HG03575 (cell line): ENCODE measurements around the gene SHANK2.
"Not testable (repeated sequence)": the region's sequence is repeated elsewhere in the genome, so short reads cannot be mapped to it uniquely, and the experiment has no call there.

Experiments used
- ATAC-seq: cut with Tn5 transposase; IDR thresholded peaks from one replicate; pipeline ENCODE4 v1.9.1; 2021; ENCODE audit not compliant: unreplicated experiment, insufficient number of reproducible peaks, low FRiP score; ENCODE audit errors: extremely low read depth

The SHANK2 gene

DNA sequence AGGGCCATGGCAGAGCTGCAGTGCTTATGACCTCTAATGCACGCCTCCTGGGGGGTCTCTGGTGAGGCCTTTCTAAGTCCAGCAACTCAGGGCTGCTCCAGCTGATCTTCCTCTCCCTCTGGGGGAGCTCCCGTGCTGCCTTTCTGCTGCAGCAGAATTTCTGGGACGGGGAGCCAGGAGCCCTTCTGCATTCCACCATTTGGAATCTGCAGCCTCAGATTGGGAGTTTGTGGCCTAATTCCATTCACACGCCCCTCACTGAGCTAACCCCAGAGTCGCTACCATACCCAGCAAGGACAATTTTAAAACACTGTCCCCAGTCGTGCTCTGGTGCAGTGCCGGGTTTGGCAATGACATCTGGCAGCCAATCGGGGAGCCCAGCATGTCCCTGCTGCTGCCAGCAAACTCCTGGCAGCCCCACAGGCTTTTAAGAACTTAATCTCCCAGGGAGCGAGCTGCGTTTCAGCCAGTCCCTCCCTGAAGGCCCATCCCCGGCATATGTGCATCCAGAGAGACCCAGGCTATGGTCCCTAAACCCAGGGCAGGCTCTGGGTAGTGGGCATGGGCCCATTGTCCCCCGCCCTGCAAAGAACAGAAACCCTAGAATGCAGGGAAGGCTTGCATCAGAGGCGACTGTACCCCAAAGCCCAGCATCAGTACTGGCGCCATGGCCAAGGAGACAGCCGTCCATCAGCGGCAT is 4.7 kb downstream of the SHANK2 start:
- ATAC-seq: no peak

DNA sequence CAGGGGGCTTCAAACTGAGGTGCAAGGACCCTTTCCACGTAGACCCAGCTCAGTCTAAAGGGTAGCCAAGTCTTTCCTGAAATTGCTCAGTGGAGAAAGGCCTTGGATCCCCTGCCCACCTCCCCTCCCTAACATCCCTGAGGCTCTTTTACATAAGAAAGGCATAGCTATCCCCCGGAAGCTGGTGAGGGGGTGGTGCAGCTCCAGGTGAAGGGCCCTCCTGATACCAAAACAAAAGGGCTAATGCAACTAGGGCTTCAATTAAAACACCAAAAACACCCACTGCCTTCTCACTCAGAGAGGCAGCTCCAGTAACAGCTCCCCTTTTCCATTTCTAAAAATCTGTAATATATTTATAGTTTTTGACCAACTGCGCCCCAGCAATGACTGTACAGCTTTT is 5.8 kb downstream of the SHANK2 start:
- no peak for ATAC-seq

DNA sequence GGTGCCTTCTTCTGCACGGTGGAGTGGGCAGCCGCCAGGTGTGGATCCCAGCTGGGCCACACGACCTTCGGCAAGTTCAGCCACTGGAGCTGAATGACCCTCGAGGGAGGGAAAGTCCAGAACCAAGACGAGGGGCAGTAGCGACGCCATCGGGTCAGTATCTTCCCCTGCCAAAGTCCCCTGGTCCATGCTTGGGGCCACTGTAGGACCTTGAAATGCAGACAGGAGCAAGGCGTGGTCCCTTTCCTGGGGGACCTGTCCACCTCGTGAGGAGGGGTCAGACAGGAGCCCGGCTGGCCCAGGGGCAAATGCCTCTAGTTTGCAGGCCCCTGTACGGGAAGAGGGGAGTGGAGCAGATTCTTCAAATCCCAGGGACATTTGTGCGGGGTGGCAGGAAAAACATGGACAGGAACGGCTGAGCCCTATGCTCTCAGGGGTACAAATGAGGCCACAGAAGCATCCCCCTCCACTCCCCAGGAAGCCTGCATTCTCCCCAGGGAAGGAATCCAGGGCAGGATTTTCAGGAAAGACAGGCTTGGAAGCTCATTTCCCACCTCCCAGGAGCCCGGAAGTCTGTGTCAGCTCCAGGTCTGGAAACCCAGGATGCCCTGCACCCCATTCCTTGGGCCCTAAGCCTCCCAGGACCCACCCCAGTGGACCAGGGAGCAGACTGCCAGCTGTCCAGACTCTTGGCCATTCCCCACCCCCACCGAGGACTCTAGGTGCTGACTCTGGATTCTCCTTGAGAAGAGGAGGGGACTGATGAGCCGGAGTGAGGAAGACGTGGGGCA is 6.6 kb downstream of the SHANK2 start:
- ATAC-seq: no peak

DNA sequence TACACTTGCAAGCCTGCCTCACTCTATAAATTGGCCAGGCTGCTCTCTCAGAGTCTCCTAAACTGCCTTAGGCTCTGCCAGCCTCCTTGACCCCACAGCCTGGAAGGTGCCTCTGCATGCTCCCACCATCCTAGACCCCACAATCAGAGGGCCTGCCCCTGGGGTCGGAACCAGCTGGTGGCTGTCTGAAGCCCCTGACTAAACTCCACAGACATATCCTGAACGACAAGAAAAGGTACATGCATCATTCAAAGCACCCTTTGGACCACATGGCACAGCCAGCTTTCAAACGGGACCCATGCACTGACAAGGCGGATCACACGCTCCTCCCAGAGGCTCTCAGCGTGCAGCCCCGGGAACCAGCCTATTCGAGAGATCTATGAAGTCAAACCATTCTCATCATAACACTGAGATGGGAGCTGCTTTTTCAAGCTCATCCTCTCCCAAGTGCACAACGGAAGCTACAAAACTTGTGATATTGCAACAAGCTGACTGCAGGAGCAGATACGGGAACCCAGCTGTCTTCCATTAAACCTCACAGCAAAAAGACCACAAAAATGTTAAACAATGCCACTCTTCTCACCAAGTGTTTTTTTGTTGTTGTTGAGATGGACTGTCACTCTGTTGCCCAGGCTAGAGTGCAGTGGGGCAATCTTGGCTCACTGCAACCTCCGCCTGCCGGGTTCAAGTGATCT is 8.1 kb downstream of the SHANK2 start:
- no peak for ATAC-seq

DNA sequence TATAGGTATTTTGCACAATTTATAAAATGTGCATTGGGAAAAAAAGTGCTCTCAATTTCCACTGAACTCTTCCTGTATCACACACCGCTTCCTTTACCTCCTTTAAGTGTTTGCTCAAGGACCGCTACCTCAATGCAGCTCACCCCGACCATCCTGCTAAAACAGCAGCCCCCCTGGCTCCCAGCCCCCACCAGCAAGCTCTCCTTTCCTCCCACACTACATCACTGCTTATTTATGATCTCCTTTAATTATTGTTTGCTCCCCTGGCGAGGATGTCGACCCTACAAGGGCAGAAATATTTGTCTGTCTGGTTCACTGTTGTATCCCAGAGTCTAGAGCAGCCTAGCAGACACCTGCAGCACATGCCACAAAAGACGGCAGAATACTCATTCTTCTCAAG is 10.0 kb downstream of the SHANK2 start:
- ATAC-seq: no peak

DNA sequence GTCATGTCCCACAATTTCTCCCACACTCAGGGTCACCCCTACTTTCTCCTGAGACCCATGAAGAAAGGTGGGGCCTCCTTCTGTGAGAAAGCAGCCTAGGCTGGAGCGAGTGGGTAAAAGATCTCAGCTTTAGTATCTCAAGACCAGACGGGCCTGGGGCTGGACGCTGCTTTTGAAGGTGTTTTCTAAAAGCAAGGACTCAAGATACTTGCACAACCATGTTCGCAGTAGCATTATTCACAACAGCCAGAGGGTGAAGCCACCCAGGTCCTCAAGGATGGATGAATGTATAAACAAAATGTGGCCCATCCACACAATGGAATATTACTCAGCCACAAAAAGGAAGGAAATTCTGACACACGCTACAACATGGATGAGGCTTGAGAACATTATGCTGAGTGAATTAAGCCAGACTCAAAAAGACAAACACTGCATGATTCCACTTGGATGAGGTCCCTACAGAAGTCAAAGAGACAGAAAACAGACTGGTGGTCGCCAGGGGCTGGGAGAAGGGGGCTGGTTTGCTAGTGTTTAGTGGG is 10.6 kb downstream of the SHANK2 start:
- no peak for ATAC-seq

DNA sequence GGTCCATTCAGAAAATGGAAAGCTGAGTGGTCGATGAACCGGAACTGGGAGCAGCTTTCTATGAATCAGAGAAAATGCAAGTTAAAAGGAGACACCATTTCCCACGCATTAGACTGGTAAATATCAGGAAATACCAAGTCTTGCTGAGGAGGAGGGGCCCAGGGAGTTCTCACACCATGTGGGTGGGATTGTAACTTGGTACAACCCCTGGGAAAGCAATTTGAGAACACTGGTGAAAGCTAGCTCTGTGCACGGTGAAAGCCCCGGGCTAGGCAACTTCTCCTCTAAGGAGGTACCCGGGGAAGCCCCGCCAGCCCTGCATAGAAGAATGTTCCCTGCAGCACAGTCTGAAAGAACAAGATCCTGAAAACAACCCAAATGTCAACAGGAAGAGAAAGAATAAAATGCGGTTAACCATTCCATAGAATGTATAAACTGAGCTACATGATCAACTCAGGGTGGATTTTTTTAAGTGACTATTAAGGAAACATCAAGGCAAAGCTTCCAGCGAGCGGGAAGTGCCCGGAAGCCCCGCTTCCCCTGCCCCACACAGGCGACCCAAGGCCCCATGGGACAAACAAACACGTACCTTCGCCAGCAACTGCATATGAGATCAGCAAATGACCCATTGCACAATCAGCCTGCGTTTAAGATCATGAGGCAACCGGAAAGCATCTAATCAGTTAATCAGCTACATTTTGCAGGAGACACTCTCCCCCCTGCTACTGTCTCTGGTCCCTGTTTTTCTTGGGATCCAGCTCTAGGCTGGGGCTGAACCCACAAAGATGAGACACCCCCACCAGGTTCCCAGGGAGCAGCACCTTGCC is 11.3 kb downstream of the SHANK2 start:
- ATAC-seq: no peak

DNA sequence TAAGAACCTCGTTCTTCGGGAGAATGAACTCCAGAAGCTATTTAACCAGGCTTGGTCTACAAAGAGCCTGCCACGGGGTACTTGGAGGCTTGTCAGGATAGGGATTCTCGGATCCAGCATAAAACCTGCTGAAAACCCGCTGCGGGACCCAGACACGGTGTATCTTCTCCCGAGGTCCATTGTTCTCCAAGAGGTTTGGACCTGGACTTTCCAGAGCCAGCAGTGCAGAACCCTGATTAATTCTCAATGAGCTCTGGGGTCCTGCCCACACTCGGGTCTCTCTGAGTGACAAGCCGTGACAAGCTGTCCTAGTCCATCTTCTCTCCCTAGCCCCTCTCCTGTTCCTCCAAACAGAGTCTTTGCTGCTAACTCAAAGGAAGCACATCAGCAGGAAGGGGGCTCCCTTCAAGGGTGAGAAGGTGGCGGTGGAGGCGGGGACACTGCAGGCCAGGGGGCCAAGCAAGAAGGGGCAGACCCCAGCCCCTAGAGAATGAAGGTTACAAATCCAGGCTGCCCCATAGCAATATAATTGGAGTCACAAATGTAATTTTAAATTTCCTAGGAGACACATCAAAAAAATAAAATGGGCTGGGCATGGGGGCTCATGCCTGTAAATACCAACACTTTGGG is 12.2 kb downstream of the SHANK2 start:
- no peak for ATAC-seq

DNA sequence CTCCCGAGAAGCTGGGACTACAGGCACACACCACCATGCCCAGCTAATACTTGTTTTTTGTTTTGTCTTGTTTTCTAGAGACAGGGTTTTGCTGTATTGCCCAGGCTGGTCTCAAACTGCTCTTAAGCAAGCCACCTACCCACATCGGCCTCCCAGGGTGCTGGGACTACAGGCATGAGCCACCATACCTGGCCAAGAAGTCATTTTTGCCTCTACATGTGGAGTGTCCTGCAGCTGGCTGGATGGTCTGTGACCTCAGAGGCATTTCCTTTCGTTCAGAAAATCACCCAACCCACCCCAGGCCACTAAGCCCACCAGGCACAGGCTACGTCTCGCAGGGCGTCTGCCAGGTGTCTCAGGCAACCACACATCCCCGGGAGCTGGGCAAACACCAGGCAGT is 12.8 kb downstream of the SHANK2 start:
- ATAC-seq: no peak

DNA sequence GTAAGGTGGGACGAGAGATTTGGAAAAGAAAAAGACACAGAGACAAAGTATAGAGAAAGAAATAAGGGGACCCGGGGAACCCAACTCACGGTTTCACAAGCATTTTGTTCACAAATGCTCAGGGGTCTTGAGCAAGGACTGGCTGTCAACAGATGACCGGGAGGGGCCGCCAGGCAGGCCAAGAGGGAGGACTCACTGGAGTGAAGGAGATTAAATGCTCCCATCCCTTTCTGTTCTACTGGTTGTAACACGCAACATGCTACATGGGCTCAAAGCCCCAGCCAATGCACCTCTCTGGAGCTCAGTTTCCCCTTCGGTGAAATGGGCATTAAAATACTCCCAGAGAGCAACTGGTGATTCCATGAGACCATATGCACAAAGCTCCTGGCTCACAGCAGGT is 13.4 kb downstream of the SHANK2 start:
- ATAC-seq: no peak

DNA sequence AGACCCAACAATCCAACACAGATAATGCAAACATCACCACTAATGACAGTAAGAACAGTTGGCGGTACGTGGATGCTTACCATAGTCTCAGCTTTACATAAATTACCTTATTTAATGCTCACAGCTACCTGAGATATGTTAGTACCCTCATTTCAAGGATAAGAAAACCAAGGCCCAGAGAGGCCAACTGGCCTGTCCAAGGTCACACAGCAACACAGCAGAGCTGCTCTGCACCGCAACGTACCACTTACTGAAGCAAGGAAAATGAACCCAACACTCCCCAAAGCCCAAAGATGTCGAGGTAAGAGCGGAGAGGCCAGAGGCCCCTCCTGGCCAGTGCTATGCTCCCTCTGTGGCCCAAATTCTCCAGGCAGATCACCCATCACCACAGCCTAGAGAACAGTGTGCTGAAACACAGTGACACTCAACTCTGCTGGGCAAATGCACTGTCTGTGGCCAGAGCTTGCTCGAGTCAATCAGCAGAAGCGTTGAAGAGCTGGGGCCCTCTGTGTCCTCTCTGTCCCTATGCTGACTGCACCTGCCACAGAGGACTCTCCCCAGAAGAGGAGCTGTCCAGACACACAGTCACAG is 14.0 kb downstream of the SHANK2 start:
- ATAC-seq: no peak

DNA sequence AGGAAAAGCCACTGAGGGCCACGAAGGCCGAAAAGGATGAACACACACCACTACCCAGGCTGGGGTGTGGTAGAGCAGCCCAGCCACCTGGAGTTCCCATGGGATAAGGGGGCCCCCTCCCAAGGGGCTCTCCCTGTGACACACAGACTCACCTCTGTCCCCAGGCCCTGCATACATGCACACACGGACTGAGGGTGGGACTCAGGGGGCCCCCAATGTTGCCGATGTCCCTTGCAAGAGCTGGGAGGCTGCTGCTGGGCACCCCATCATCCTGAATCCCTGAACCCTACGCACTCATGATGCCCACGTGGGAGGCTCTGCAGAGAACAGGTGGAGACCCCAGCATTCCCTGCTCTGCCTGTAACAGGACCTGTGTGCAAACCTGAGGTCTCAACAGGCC is 14.5 kb downstream of the SHANK2 start:
- ATAC-seq: no peak

DNA sequence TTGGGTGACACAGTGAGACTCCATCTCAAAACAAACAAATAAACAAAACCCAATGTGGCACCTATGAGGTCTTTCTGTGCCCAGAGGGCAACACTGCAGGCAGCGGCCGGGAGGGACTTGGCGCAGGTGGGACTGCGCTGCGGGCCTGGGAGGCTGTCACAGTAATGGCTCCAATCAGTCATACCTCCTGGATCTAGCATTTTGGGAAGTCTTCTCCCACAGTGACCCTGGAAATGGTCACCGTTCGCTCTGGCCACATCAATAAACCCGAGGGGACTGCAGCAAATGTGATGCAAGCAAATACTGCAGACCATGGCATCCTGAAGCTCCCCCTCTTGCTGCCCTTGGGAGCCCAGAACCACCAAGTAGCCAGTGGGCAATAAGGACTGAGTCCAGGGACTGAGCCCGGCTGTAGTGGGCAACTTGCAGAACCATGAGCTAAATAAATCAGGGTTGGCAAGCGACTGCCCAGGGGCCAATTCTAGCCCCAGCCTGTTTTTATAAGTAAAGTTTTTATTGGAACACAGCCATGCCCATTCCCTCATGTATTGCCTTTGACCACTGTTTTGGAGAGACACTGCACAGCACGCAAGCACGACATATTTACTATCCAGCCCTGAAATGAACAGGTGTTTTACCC is 15.4 kb downstream of the SHANK2 start:
- no peak for ATAC-seq

DNA sequence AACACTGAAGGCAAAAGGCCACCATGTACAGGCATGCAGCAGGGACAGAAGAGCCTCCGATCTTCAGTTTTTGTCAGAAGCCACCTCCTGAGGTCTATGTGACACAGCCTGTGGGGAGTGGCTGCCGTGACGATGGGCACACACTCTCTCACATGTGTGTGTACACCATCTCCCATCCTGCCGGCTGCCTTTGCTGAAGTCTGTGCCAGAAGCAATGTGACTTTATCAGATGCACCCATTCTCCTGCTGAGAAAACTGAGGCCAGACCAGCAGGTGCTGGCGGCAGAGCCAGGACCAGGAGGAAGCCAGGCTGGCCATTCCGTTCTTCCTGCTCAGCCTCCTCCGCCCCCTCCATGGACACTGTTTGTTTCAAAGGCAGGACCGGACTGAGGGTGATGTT is 16.7 kb downstream of the SHANK2 start:
- ATAC-seq: no peak

DNA sequence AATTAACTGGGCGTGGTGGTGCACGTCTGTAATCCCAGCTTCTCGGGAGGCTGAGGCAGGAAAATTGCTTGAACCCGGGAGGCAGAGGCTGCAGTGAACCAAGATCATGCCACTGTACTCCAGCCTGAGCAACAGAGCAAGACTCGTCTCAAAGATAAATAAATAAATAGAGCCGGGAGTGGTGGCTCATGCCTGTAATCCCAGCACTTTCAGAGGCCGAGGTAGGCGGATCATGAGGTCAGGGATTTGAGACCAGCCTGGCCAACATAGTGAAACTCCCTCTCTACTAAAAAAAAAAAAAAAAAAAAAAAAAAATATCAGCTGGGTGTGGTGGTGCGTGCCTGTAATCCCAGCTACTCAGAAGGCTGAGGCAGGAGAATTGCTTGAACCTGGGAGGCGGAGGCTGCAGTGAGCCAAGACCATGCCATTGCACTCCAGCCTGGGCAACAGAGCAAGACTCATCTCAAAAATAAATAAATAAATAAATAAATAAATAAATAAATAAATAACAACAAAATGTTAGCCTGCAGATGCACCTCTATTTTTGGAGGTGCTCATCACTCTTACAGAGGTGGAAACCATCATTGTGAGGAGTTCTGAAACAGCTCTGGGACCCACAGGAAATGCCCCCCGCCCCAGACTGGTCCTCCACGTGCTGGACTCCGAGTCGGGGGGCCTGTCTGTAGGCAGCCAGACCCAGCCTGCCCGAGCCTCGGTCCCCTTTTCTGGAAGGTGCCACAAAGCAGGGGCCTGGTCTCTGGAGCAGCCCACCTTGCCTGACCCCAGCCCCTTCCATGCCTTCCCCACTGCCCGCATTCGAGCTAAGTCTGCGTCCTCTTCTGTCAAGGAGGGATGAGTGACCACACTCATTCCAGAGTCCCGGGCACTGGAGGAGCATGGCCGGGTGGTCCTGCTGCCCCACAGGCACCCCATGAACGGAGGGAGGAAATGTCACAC is 18.2 kb downstream of the SHANK2 start:
- ATAC-seq: not testable (repeated sequence)

DNA sequence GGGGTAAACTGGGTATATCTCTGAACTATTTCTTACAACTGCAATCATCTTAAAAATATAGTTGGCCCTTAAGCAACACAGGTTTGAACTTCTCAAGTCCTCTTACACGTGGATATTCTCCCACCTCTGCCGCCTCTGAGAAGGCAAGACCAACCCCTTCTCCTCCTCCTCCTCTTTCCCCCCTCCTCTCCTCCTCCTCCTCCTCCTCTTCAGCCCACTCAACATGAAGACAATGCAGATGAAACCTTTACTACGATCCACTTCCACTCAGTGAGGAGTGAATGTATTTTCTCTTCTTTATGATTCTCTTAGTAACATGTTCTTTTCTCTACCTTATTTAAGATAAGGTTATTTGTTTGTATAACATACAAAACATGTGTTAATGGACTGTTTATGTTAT is 20.0 kb downstream of the SHANK2 start:
- no peak for ATAC-seq

DNA sequence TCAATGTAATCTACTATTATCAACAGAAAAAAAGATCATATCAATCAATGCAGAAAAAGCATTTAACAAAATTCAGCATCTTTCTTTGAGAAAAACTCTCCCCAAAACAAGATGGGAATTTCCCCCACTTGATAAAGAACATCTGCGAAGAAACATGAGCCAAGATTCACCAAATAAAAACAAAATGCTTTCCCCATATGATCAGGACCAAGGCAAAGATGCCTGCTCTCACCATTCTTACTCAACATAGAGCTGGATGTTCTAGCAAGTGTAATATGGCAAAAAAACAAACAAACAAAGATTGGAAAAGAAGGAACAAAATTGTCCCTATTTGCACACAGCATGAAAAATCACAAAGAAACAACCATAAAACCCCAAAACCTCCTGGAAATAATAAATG is 23.4 kb downstream of the SHANK2 start:
- no peak for ATAC-seq
